DND-41 (cell line): ENCODE measurements around the gene FOXK1.

Experiments used
- CTCF ChIP-seq: IDR thresholded peaks from 2 replicates; pipeline ENCODE4 v1.5.1; 2012; ENCODE audit warnings: borderline replicate concordance, low read length, moderate library complexity, mild to moderate bottlenecking; ENCODE audit not compliant: poor library complexity, severe bottlenecking; ENCODE audit errors: extremely low read depth
- EZH2 ChIP-seq: IDR thresholded peaks from 3 replicates; pipeline ENCODE4 v1.6.1; 2012; ENCODE audit warnings: borderline replicate concordance, low read depth, mild to moderate bottlenecking, moderate library complexity, low read length, inconsistent platforms; ENCODE audit not compliant: severe bottlenecking

GRCh38 chr7:4782333-4783291 lies 100.5 kb downstream of the FOXK1 start:
- TF ChIP-seq CTCF (no peak), EZH2 (no peak)
